Mesothelial cell of epicardium (in vitro differentiated cells): ENCODE results near the gene HSF2BP. TPM values are rescaled to one million over a fixed set of nuclear protein-coding genes. Genes with fewer than 3 reads are reported as not detected.
"Not testable (repeated sequence)": the region's sequence is repeated elsewhere in the genome, so short reads cannot be mapped to it uniquely, and the experiment has no call there.

Experiments used
- DNase-seq, 2 experiments: peaks; one replicate each; pipeline ENCODE4 v3.0.0; 2021; ENCODE audit warnings: low spot score in 2 of 2; ENCODE audit not compliant: unreplicated experiment in 2 of 2
- H3K27ac Mint-ChIP-seq: 2 replicates; pipeline ENCODE4 v1.8.0; 2021; ENCODE audit warnings: mixed read lengths
- H3K27me3 Mint-ChIP-seq: 2 replicates; pipeline ENCODE4 v1.8.0; 2021; ENCODE audit warnings: low read depth, mixed read lengths
- H3K36me3 Mint-ChIP-seq: 2 replicates; pipeline ENCODE4 v1.8.0; 2021; ENCODE audit warnings: mixed read lengths
- H3K4me1 Mint-ChIP-seq: 2 replicates; pipeline ENCODE4 v1.8.0; 2021; ENCODE audit warnings: mixed read lengths
- H3K4me3 Mint-ChIP-seq: 2 replicates; pipeline ENCODE4 v1.8.0; 2021; ENCODE audit warnings: mild to moderate bottlenecking, moderate library complexity, mixed read lengths
- H3K9me3 Mint-ChIP-seq: 2 replicates; pipeline ENCODE4 v1.8.0; 2021; ENCODE audit warnings: mixed read lengths
- CTCF ChIP-seq: fragments of 200-600 bp; sonication (generic); IDR thresholded peaks from one replicate; pipeline ENCODE4 v1.5.0; 2021; ENCODE audit warnings: antibody characterized with exemption; ENCODE audit not compliant: unreplicated experiment
- total RNA-seq: library from RNA; stranded (reverse); gene quantifications from 3 replicates; pipeline ENCODE4 v1.2.1, GENCODE V29; 2021

Gene HSF2BP
- total RNA-seq, 1 donor from 2014 or later = 5.1 TPM

GRCh38 chr21:43574741-43575472 is 84.4 kb downstream of the HSF2BP start:
- no peak for DNase-seq
- no peaks in the 10 kb centered on the region for H3K9me3 Mint-ChIP-seq
- H3K27ac Mint-ChIP-seq = no peak overlapping the region
- H3K36me3 Mint-ChIP-seq = peaks cover 3% of the 10 kb centered on the region
- no peak for TF ChIP-seq CTCF
- no peaks in the 10 kb centered on the region for H3K27me3 Mint-ChIP-seq
- H3K4me3 Mint-ChIP-seq = no peak overlapping the region
- no peaks in the 10 kb centered on the region for H3K4me1 Mint-ChIP-seq

GRCh38 chr21:43573921-43574320 is 85.4 kb downstream of the HSF2BP start:
- no peak for TF ChIP-seq CTCF
- H3K4me1 Mint-ChIP-seq = no peaks in the 10 kb centered on the region
- no peak overlapping the region for H3K27ac Mint-ChIP-seq
- H3K36me3 Mint-ChIP-seq = peaks cover 3% of the 10 kb centered on the region
- no peak overlapping the region for H3K4me3 Mint-ChIP-seq
- DNase-seq = no peak
- no peaks in the 10 kb centered on the region for H3K27me3 Mint-ChIP-seq
- no peaks in the 10 kb centered on the region for H3K9me3 Mint-ChIP-seq

GRCh38 chr21:43572446-43572845 is 86.8 kb downstream of the HSF2BP start:
- H3K27me3 Mint-ChIP-seq = no peaks in the 10 kb centered on the region
- TF ChIP-seq CTCF = no peak
- no peak overlapping the region for H3K27ac Mint-ChIP-seq
- peaks cover 3% of the 10 kb centered on the region for H3K36me3 Mint-ChIP-seq
- no peaks in the 10 kb centered on the region for H3K9me3 Mint-ChIP-seq
- no peak overlapping the region for H3K4me3 Mint-ChIP-seq
- H3K4me1 Mint-ChIP-seq = no peaks in the 10 kb centered on the region
- no peak for DNase-seq

- H3K9me3 Mint-ChIP-seq = no peaks in the 10 kb centered on the region
- H3K27me3 Mint-ChIP-seq = no peaks in the 10 kb centered on the region
- H3K27ac Mint-ChIP-seq = no peak overlapping the region
- no peak for TF ChIP-seq CTCF
- H3K4me3 Mint-ChIP-seq = no peak overlapping the region
- no peak for DNase-seq
- H3K36me3 Mint-ChIP-seq = peaks cover 3% of the 10 kb centered on the region
- no peaks in the 10 kb centered on the region for H3K4me1 Mint-ChIP-seq
These were observed 87.3 kb downstream of the HSF2BP start for GRCh38 chr21:43571976-43572375.

- not testable (repeated sequence) for H3K4me1 Mint-ChIP-seq, DNase-seq, H3K36me3 Mint-ChIP-seq, H3K27ac Mint-ChIP-seq, H3K27me3 Mint-ChIP-seq, H3K9me3 Mint-ChIP-seq, H3K4me3 Mint-ChIP-seq
These were observed 89.1 kb downstream of the HSF2BP start for GRCh38 chr21:43570195-43570594.

GRCh38 chr21:43562451-43562850 is 96.8 kb downstream of the HSF2BP start:
- not testable (repeated sequence) for H3K36me3 Mint-ChIP-seq, H3K4me1 Mint-ChIP-seq, H3K27ac Mint-ChIP-seq, H3K4me3 Mint-ChIP-seq, H3K9me3 Mint-ChIP-seq, DNase-seq, H3K27me3 Mint-ChIP-seq

GRCh38 chr21:43540561-43540960 is 118.7 kb downstream of the HSF2BP start:
- not testable (repeated sequence) for DNase-seq, H3K4me3 Mint-ChIP-seq, H3K27me3 Mint-ChIP-seq, H3K27ac Mint-ChIP-seq, H3K9me3 Mint-ChIP-seq, H3K36me3 Mint-ChIP-seq, H3K4me1 Mint-ChIP-seq

GRCh38 chr21:43522495-43523131 is 136.7 kb downstream of the HSF2BP start:
- not testable (repeated sequence) for H3K4me3 Mint-ChIP-seq, H3K27ac Mint-ChIP-seq, H3K36me3 Mint-ChIP-seq, H3K4me1 Mint-ChIP-seq, H3K27me3 Mint-ChIP-seq, DNase-seq, H3K9me3 Mint-ChIP-seq

GRCh38 chr21:43517701-43518100 is 141.6 kb downstream of the HSF2BP start:
- not testable (repeated sequence) for H3K4me3 Mint-ChIP-seq, DNase-seq, H3K9me3 Mint-ChIP-seq, H3K36me3 Mint-ChIP-seq, H3K27me3 Mint-ChIP-seq, H3K27ac Mint-ChIP-seq, H3K4me1 Mint-ChIP-seq
